NCI-H1436 treated with DMSO at 0.1 percent for 48 hours (cell line): ENCODE data around the gene TCTN3.
"Not testable (repeated sequence)": the region's sequence is repeated elsewhere in the genome, so short reads cannot be mapped to it uniquely, and the experiment has no call there.

Experiments
- DNase-seq: peaks from one replicate; lab custom pipeline; 2025; lab: John Stamatoyannopoulos, UW

The TCTN3 gene

DNA sequence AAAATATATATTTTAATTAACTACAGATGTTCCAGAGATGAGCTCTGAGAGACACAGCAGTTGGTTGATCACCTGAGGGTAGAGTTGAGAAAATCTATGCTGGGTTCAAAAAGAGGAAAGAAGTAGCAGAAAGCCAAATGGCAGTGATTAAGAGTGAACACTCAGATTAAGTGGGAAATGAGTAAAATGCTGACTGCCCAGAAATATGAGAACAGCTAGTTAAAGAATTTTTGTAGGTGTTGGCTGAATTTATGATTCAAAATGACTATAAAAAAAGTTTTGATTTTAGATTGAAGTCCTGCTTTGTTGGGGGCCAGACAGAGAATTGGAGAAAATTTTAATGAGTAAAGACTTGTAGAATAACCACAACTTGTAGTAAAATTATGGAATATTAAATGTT lies 9.8 kb downstream of the TCTN3 start:
- no peak for DNase-seq

GRCh38 chr10:95675403-95676116 lies 18.2 kb downstream of the TCTN3 start:
- DNase-seq, result no peak

GRCh38 chr10:95674643-95675042 lies 19.1 kb downstream of the TCTN3 start:
- no peak for DNase-seq

DNA sequence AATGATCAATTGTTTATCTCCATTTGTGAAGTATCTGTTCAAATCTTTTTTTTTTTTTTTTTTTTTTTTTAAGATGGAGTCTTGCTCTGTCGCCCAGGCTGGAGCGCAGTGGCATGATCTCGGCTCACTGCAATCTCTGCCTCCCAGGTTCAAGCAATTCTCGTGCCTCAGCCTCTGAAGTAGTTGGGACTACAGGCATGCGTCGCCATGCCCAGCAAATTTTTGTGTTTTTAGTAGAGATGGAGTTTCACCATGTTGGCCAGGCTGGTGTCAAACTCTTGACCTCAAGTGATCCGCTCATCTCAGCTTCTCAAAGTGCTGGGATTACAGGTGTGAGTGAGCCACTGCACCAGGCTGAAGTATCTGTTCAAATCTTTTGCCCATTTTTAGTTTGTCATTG lies 21.1 kb downstream of the TCTN3 start:
- DNase-seq, result not testable (repeated sequence)

DNA sequence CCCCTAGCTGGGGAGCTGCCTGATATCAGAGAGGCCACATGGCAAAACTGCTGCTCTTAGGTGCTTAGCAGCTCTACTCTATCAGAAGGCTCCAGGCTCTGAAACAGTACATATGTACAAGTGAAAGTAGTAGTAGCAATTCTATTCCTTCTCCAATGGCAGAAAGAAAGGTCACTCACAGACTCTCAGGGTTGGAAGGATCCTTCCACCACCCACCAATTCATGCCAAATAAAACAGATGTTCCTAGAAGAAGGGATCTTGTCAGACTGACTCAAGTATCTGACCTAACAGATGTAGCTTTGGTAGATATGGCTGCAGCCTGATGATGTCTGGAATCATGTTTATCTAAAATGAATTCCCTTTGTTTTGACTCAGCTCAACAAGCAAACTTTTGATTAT lies 29.2 kb downstream of the TCTN3 start:
- DNase-seq, result no peak

DNA sequence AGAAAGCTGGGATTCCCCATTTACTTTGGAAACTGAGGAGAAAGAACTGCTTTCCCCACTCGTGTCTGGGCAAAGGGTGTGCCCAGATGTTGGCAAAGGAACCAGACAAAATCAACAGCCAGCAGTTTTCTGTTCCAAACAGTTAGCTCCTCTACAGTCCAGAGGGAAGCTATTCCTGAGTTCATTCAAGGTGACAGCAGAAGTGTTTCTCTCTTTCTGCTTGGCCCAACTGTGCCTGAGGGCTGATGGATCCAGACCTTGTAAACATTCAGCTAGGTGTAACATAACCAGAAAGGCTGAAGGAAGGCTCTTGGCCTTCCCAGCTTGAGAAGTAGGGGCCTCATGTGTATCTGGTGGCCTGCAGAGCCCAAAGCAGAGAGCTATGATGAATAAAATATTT lies 30.2 kb downstream of the TCTN3 start:
- no peak for DNase-seq

DNA sequence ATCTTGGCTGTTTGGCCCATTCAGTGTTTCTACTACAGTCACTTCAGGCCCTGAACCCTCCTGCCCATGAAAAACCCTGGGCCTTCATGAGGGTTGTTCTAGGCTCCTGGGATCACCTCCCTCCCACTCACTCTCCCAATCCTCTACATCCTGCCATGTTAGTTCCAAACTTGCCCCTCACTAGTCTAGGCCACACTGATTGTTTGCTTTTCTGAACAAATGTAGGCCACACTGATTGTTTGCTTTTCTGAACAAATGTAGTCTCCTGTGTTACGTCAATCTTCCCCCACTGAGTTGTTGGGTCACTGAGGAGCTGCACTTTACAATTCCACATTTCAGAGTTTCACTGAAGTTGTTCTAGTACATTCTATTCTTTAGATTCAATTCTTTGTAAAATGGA lies 31.9 kb downstream of the TCTN3 start:
- no peak for DNase-seq

DNA sequence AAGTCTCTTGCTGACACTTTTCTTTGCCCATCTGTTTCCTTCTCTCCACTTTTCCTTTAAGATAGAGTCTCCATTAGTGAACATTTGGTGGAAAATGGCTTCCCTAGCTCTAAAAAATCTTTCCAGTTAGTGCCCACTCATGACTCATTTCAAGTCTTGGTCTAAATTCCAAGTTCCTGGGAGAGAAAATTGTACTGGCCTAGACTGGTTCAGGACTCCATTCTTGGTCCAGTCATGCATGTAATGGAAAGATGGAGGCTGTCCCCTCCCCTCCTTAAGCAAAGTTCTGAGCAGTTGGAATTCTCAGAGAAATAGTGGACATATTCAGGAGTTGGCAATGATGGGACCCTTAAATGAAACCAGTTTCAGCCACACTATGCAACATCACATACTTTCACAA lies 33.4 kb downstream of the TCTN3 start:
- no peak for DNase-seq

GRCh38 chr10:95657250-95657649 lies 36.5 kb downstream of the TCTN3 start:
- DNase-seq, result no peak

DNA sequence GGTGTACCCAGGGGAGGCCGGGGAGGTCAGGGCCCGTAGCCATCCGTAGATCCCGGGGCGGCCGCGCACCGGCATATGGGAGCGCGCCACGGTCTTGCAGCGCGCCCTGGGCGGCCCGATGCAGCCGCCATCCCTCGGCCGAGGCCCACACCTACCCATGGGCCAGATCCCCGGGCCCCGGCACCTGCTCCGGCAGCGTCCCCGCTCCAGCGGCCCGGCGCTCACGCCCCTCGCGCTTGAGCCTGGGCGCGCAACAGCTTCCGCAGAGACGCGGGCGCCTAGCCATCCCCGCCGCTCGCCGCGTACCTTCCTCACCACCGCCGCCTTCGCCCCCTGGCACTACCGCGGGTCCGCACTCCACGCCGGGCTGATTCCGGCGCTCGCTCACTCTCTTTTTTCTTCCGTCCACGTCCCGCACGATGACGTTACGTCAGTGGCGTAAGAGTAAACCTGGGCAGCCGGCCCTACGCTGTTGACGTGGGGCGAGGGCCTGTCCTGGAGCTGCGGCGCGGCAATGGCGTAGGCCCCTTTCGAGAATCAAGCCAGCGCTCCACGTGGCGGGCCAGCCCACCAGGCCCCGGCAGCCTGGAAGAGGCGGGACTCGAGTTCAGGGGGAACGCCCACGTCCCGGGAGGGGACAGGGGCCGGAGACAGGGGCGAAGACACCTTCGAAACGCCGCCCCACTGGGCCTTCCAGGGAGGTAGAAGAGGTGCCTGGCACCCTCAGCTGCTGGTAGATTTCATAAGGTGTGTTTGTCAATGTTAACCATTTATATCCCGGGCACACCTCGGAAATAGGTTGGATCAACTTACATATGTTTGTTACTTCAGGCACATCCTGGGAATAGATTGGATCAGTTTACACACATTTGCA lies 37.2 kb downstream of the TCTN3 start, which contains the start of gene ALDH18A1:
ALDH18A1 (minus strand) TSS at position 421 of the 874 bp plus-strand sequence. CDS start 3,334 bp downstream, outside the sequence.
- peak; percentile 44 for DNase-seq

- DNase-seq, result no peak
These were observed 38.0 kb downstream of the TCTN3 start for GRCh38 chr10:95655571-95656290.

- no peak for DNase-seq
These were observed 39.8 kb downstream of the TCTN3 start for GRCh38 chr10:95653895-95654294.

GRCh38 chr10:95651346-95652060 lies 42.2 kb downstream of the TCTN3 start:
- DNase-seq, result no peak

- no peak for DNase-seq
These were observed 43.5 kb downstream of the TCTN3 start for GRCh38 chr10:95650232-95650631.

- DNase-seq, result no peak
These were observed 45.6 kb downstream of the TCTN3 start for GRCh38 chr10:95648138-95648537.

- no peak for DNase-seq
These were observed 47.6 kb downstream of the TCTN3 start for GRCh38 chr10:95646160-95646559.

- no peak for DNase-seq
These were observed 48.8 kb downstream of the TCTN3 start for GRCh38 chr10:95644901-95645300.

DNA sequence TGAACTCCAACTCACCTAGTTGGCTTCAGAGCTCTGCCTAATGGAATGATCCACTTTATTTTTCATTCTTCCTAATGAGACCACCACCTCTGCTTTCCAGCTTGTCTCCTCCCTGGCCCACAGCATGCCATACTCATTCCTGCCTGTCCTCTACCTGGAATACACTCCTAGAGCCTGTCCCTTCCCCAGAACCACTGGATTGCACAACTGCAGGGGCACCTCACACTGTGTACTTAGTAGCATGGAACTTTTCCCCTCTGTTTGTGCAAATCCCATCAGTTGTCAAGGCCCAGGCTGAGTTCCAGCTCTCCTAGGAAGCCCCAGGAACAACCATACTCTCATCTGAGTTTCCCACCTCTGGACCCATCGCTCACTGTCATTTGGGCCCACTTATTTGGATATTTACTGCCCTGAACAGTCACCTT lies 52.8 kb downstream of the TCTN3 start:
- DNase-seq, result no peak

DNA sequence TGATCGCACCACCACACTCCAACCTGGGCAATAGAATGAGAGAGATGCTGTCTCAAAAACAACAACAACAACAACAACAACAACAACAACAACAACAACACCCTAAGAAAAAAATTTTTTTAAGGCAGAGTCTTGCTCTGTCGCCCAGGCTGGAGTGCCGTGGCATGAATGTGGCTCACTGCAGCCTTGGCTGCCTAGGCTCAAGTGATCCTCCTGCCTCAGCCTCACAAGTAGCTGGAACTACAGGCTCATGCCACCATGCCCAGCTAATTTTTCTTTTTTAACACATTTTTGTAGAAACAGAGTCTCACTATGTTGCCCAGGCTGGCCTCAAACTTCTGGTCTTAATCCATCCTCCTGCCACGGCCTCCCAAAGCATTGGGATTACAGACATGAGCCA lies 55.8 kb downstream of the TCTN3 start:
- no peak for DNase-seq

GRCh38 chr10:95637140-95637539 lies 56.6 kb downstream of the TCTN3 start:
- no peak for DNase-seq

- no peak for DNase-seq
These were observed 58.4 kb downstream of the TCTN3 start for GRCh38 chr10:95635319-95635733.

GRCh38 chr10:95628786-95629185 lies 64.9 kb downstream of the TCTN3 start:
- no peak for DNase-seq
